IMR-90 (cell line): ENCODE measurements around the gene FTO. TPM values are rescaled to one million over a fixed set of nuclear protein-coding genes. Genes with fewer than 3 reads are reported as not detected.

Experiments used
- ATAC-seq: fragments of 200-7000 bp; cut with Tn5 transposase; 2 replicates; pipeline ENCODE4 v1.9.1; 2020; ENCODE audit warnings: low read depth, mild to moderate bottlenecking, moderate library complexity
- BruUV-seq: library from RNA; stranded (reverse); fragments of 400-500 nt; replicated peaks from 2 replicates; lab custom pipeline; 2021; lab: Mats Ljungman, UMichigan
- CTCF ChIA-PET: fragments of 300-600 bp; formaldehyde crosslinking; extraction: SDS; loops from one replicate; lab custom pipeline; 2021; ENCODE audit warnings: antibody characterized with exemption; lab: Yijun Ruan, JAX
- POLR2A ChIA-PET: fragments of 300-600 bp; sonication (Branson Sonifier 250); formaldehyde crosslinking; loops from one replicate; lab custom pipeline; 2022; ENCODE audit warnings: antibody characterized with exemption; ENCODE audit not compliant: unreplicated experiment; lab: Charles Lee
- DNase-seq: peaks from one replicate; pipeline ENCODE4 v3.0.0; 2013
- H2AFZ ChIP-seq: replicated peaks from 2 replicates; pipeline ENCODE3; 2013; ENCODE audit warnings: low read length, mild to moderate bottlenecking; ENCODE audit not compliant: poor library complexity
- H2AK5ac ChIP-seq: 2 replicates; pipeline ENCODE4 v1.6.1; 2013; ENCODE audit warnings: low read depth, low read length, inconsistent platforms
- H2AK9ac ChIP-seq: replicated peaks from 2 replicates; pipeline ENCODE3; 2013; ENCODE audit warnings: mild to moderate bottlenecking, low read depth, low read length, moderate library complexity; ENCODE audit not compliant: poor library complexity
- H2BK120ac ChIP-seq: 2 replicates; pipeline ENCODE4 v1.6.1; 2013; ENCODE audit warnings: low read depth, low read length, inconsistent platforms
- H2BK15ac ChIP-seq: 3 replicates; pipeline ENCODE4 v1.6.1; 2013; ENCODE audit warnings: low read depth, low read length, inconsistent platforms
- H2BK20ac ChIP-seq: 2 replicates; pipeline ENCODE4 v1.6.1; 2013; ENCODE audit warnings: low read depth, mild to moderate bottlenecking, inconsistent platforms, low read length, moderate library complexity
- H2BK5ac ChIP-seq: 2 replicates; pipeline ENCODE4 v1.6.1; 2013; ENCODE audit warnings: mild to moderate bottlenecking, low read depth, low read length, inconsistent platforms; ENCODE audit not compliant: poor library complexity, severe bottlenecking
- H3K14ac ChIP-seq: replicated peaks from 2 replicates; pipeline ENCODE4 v1.6.1; 2013; ENCODE audit warnings: low read depth, low read length, inconsistent platforms
- H3K18ac ChIP-seq: 2 replicates; pipeline ENCODE4 v1.6.1; 2013; ENCODE audit warnings: low read depth, low read length, control low read depth
- H3K23ac ChIP-seq: 2 replicates; pipeline ENCODE4 v1.6.1; 2013; ENCODE audit warnings: low read depth, low read length, inconsistent platforms
- H3K27ac ChIP-seq: 2 replicates; pipeline ENCODE4 v1.5.1; 2013; ENCODE audit warnings: mild to moderate bottlenecking, control low read depth, low read length; ENCODE audit not compliant: insufficient read depth
- H3K27me3 ChIP-seq: 2 replicates; pipeline ENCODE4 v1.6.1; 2013; ENCODE audit warnings: low read length; ENCODE audit not compliant: control insufficient read depth, insufficient read depth
- H3K36me3 ChIP-seq: 2 replicates; pipeline ENCODE4 v1.6.1; 2013; ENCODE audit warnings: low read length, mixed read lengths; ENCODE audit not compliant: control insufficient read depth, insufficient read depth
- H3K4ac ChIP-seq: 2 replicates; pipeline ENCODE4 v1.6.1; 2013; ENCODE audit warnings: low read depth, low read length, inconsistent platforms
- H3K4me1 ChIP-seq: 2 replicates; pipeline ENCODE4 v1.6.1; 2013; ENCODE audit warnings: low read length, mixed read lengths; ENCODE audit not compliant: control insufficient read depth, insufficient read depth
- H3K4me2 ChIP-seq: 2 replicates; pipeline ENCODE4 v1.6.1; 2013; ENCODE audit warnings: low read depth, mild to moderate bottlenecking, control low read depth, low read length, moderate library complexity
- H3K4me3 ChIP-seq: 2 replicates; pipeline ENCODE4 v1.5.1; 2013; ENCODE audit warnings: low read depth, mild to moderate bottlenecking, control low read depth, low read length, moderate library complexity; ENCODE audit not compliant: insufficient read depth
- H3K56ac ChIP-seq: 2 replicates; pipeline ENCODE4 v1.6.1; 2013; ENCODE audit warnings: low read length, inconsistent platforms; ENCODE audit not compliant: insufficient read depth; ENCODE audit errors: extremely low read depth
- H3K79me1 ChIP-seq, 2 experiments: 2 replicates each; pipeline ENCODE4 v1.6.1; 2013; ENCODE audit warnings: low read length in 2 of 2, inconsistent platforms in 1 of 2, low read depth in 1 of 2
- H3K9ac ChIP-seq: 2 replicates; pipeline ENCODE4 v1.6.1; 2013; ENCODE audit warnings: low read depth, low read length, control low read depth
- H3K9me1 ChIP-seq: 2 replicates; pipeline ENCODE4 v1.6.1; 2013; ENCODE audit warnings: low read length, inconsistent platforms; ENCODE audit not compliant: insufficient read depth
- H3K9me3 ChIP-seq: 2 replicates; pipeline ENCODE4 v1.6.1; 2013; ENCODE audit warnings: low read length; ENCODE audit not compliant: control insufficient read depth, insufficient read depth
- H4K20me1 ChIP-seq: 2 replicates; pipeline ENCODE4 v1.6.1; 2013; ENCODE audit warnings: low read length, inconsistent platforms; ENCODE audit not compliant: insufficient read depth
- H4K5ac ChIP-seq: 2 replicates; pipeline ENCODE4 v1.6.1; 2013; ENCODE audit warnings: mild to moderate bottlenecking, low read depth, low read length, control low read depth
- H4K8ac ChIP-seq, 2 experiments: 2 replicates each; pipeline ENCODE4 v1.6.1; 2013; ENCODE audit warnings: low read depth in 2 of 2, low read length in 2 of 2, control low read depth in 1 of 2, inconsistent platforms in 1 of 2
- H4K91ac ChIP-seq: 2 replicates; pipeline ENCODE4 v1.6.1; 2013; ENCODE audit warnings: low read depth, low read length, inconsistent platforms; ENCODE audit not compliant: insufficient read depth
- BHLHE40 ChIP-seq: fragments of 150-350 bp; IDR thresholded peaks from 2 replicates; pipeline ENCODE4 v1.6.1; 2016; ENCODE audit warnings: mild to moderate bottlenecking, low read depth, low read length
- CEBPB ChIP-seq: IDR thresholded peaks from 2 replicates; pipeline ENCODE4 v1.6.1; 2012; ENCODE audit warnings: low read depth, low read length, improper control_type of control experiment
- CHD1 ChIP-seq: IDR thresholded peaks from 2 replicates; pipeline ENCODE4 v1.6.1; 2012; ENCODE audit warnings: low read depth, low read length, improper control_type of control experiment
- ELK1 ChIP-seq: fragments of 150-350 bp; IDR thresholded peaks from 2 replicates; pipeline ENCODE4 v1.6.1; 2016; ENCODE audit warnings: low read depth, mild to moderate bottlenecking, low read length, moderate library complexity, borderline replicate concordance
- MAFK ChIP-seq: IDR thresholded peaks from 2 replicates; pipeline ENCODE4 v1.6.1; 2012; ENCODE audit warnings: low read depth, low read length, improper control_type of control experiment
- MAZ ChIP-seq: IDR thresholded peaks from 2 replicates; pipeline ENCODE4 v1.6.1; 2012; ENCODE audit warnings: low read depth, mild to moderate bottlenecking, low read length, improper control_type of control experiment, moderate library complexity, borderline replicate concordance
- MXI1 ChIP-seq: IDR thresholded peaks from 2 replicates; pipeline ENCODE4 v1.6.1; 2012; ENCODE audit warnings: low read depth, mild to moderate bottlenecking, low read length, moderate library complexity, borderline replicate concordance
- NFE2L2 ChIP-seq: fragments of 150-350 bp; IDR thresholded peaks from 2 replicates; pipeline ENCODE4 v1.6.1; 2016; ENCODE audit warnings: low read depth, mild to moderate bottlenecking, low read length
- POLR2A ChIP-seq: IDR thresholded peaks from 2 replicates; pipeline ENCODE4 v1.6.1; 2012; ENCODE audit warnings: mild to moderate bottlenecking, low read depth, low read length
- RCOR1 ChIP-seq: IDR thresholded peaks from 2 replicates; pipeline ENCODE4 v1.6.1; 2012; ENCODE audit warnings: mild to moderate bottlenecking, low read length, improper control_type of control experiment; ENCODE audit not compliant: insufficient replicate concordance
- RFX5 ChIP-seq: IDR thresholded peaks from 2 replicates; pipeline ENCODE4 v1.8.0; 2012; ENCODE audit warnings: low read depth, mild to moderate bottlenecking, low read length, moderate library complexity
- SMC3 ChIP-seq: fragments of 150-350 bp; IDR thresholded peaks from 2 replicates; pipeline ENCODE4 v1.6.1; 2016; ENCODE audit warnings: low read depth, mild to moderate bottlenecking, antibody characterized with exemption, low read length, moderate library complexity
- USF2 ChIP-seq: fragments of 150-350 bp; IDR thresholded peaks from 2 replicates; pipeline ENCODE4 v1.6.1; 2017; ENCODE audit warnings: mild to moderate bottlenecking, antibody characterized with exemption, low read length, low read depth
- WGBS, 2 experiments: methylation state at CpG; one replicate each; pipeline versions ENCODE4 v1.1.5 to v1.1.7; 2013; ENCODE audit warnings: missing lambda C conversion rate in 2 of 2; ENCODE audit not compliant: insufficient read length in 1 of 2; ENCODE audit errors: extremely low coverage in 2 of 2; 5-methylcytosine and 5-hydroxymethylcytosine counted together
- dilution Hi-C: fragments of 300-500 bp; cut with HindIII; formaldehyde crosslinking; loops from one replicate; pipeline ENCODE4 v1.14.3; 2018; ENCODE audit warnings: low sequenced_read_pairs; ENCODE audit not compliant: unreplicated experiment
- in situ Hi-C: fragments of 300-500 bp; cut with MboI; formaldehyde crosslinking; loops from 3 replicates; pipeline ENCODE4 v1.14.3; 2019; ENCODE audit warnings: low sequenced_read_pairs, inconsistent platforms, mixed read lengths
- intact Hi-C: fragments of 100-400 bp; cut with micrococcal nuclease; formaldehyde crosslinking; loops from 2 replicates; pipeline ENCODE4 v1.10.0; 2022
- polyA plus RNA-seq, 3 experiments: library from polyadenylated mRNA; depleted of rRNA; stranded (reverse); fragments of >200 nt; gene quantifications; 2 replicates each; pipeline ENCODE4 v1.2.3, GENCODE V29; 2012; ENCODE audit warnings: low replicate concordance in 1 of 3
- total RNA-seq: library from RNA; depleted of rRNA; stranded (reverse); fragments of >200 nt; gene quantifications from 2 replicates; pipeline ENCODE4 v1.2.3, GENCODE V29; 2012
- TF ChIP-seq, protein P1 (sequence below): conservative IDR thresholded peaks from 2 replicates; pipeline ENCODE4 v1.5.1; 2012; ENCODE audit warnings: mild to moderate bottlenecking, low read depth, low read length, improper control_type of control experiment

Gene FTO
- total and polyA plus RNA-seq, 2 of the 4 experiments (the other 2 are of a cell fraction): 70.3 to 132 TPM

DNA sequence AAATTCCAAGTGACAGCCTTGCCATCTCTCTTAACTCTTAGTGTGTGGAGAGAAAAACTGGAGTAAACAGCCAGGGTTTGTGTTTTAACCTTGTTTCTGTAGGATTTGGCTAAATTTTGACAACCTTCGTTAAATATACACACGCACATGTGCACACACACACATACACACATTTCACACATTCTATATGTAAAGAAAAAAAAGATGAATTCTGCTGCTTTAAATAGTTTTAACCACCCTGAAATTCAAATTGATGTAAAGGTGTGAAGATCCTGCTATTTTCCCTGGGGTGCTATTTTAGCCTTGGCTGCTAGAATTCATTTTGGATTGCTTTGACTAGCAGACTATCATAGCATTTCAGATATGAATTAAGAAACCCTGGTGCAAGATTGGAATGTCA is 191.9 kb downstream of the FTO start:
- ChIA-PET POLR2A (no interaction called here), CTCF (no interaction called here)
- H2AK9ac ChIP-seq: no peak overlapping the region
- H3K36me3 ChIP-seq: no peaks in the 10 kb centered on the region; the same call in 1 of the 2 replicates
- no peak overlapping the region for H4K91ac ChIP-seq
- peaks cover 4% of the 10 kb centered on the region for H3K4me1 ChIP-seq
- H3K4ac ChIP-seq: peak overlapping the region; percentile 37; the same call in 1 of the 2 replicates
- no peak overlapping the region for H2AK5ac ChIP-seq
- H3K14ac ChIP-seq: 0 out of 2 replicates have a peak overlapping the region, but pooled peaks have one; percentile 13
- no peak overlapping the region for H3K56ac ChIP-seq
- intact Hi-C loops (loop anchor here (10.0 kb wide), 1 partner anchor 189 kb away; no protein-coding TSS in a partner anchor), dilution Hi-C loops (no loop called here), in situ Hi-C loops (loop anchor here (25.0 kb wide), 1 partner anchor 1041 kb away; the partner anchor contains the start of gene IRX5)
- no peak overlapping the region for H2AFZ ChIP-seq
- H3K18ac ChIP-seq: no peak overlapping the region
- peak overlapping the region; percentile 68; the same call in 1 of the 2 replicates for H2BK20ac ChIP-seq
- DNase-seq: no peak
- no peaks in the 10 kb centered on the region for H3K9me3 ChIP-seq
- no CpG with 5 or more reads among the region's 2 CpGs for WGBS, 2 experiments
- no peaks in the 10 kb centered on the region for H4K20me1 ChIP-seq
- no TSS peak for BruUV-seq
- H3K79me1 ChIP-seq: peaks cover 3 to 4% of the 10 kb centered on the region in 2 experiments; a peak in 2 of 4 replicates
- TF ChIP-seq MAZ (no peak), CHD1 (no peak), MAFK (no peak), NFE2L2 (no peak), SMC3 (no peak), USF2 (no peak), RCOR1 (no peak), ELK1 (no peak), POLR2A (no peak), CEBPB (no peak), BHLHE40 (no peak), MXI1 (no peak), RFX5 (no peak)
- TF ChIP-seq, protein P1, sequence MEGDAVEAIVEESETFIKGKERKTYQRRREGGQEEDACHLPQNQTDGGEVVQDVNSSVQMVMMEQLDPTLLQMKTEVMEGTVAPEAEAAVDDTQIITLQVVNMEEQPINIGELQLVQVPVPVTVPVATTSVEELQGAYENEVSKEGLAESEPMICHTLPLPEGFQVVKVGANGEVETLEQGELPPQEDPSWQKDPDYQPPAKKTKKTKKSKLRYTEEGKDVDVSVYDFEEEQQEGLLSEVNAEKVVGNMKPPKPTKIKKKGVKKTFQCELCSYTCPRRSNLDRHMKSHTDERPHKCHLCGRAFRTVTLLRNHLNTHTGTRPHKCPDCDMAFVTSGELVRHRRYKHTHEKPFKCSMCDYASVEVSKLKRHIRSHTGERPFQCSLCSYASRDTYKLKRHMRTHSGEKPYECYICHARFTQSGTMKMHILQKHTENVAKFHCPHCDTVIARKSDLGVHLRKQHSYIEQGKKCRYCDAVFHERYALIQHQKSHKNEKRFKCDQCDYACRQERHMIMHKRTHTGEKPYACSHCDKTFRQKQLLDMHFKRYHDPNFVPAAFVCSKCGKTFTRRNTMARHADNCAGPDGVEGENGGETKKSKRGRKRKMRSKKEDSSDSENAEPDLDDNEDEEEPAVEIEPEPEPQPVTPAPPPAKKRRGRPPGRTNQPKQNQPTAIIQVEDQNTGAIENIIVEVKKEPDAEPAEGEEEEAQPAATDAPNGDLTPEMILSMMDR: no peak
- H3K9me1 ChIP-seq: peaks cover 3% of the 10 kb centered on the region; the same call in 1 of the 2 replicates
- no peaks in the 10 kb centered on the region for H3K27me3 ChIP-seq
- H3K4me2 ChIP-seq: no peak overlapping the region
- ATAC-seq: no peak
- H3K27ac ChIP-seq: no peak overlapping the region
- H2BK120ac ChIP-seq: no peak overlapping the region
- H3K4me3 ChIP-seq: no peak overlapping the region
- no peak overlapping the region for H4K8ac ChIP-seq
- no peak overlapping the region for H4K5ac ChIP-seq
- H3K23ac ChIP-seq: peak overlapping the region; percentile 48; the same call in 1 of the 2 replicates
- H2BK5ac ChIP-seq: no peak overlapping the region
- peak overlapping the region; percentile 83; the same call in 1 of the 3 replicates for H2BK15ac ChIP-seq
- no peak overlapping the region for H3K9ac ChIP-seq
